GM12801 (cell line): Measurements from ENCODE around the gene NPAS3.

ENCODE experiments used
- CTCF ChIP-seq: IDR thresholded peaks from one replicate; pipeline ENCODE4 v1.5.1; 2011; ENCODE audit warnings: control low read depth; ENCODE audit not compliant: insufficient read length; ENCODE audit errors: extremely low read depth

The NPAS3 gene

DNA sequence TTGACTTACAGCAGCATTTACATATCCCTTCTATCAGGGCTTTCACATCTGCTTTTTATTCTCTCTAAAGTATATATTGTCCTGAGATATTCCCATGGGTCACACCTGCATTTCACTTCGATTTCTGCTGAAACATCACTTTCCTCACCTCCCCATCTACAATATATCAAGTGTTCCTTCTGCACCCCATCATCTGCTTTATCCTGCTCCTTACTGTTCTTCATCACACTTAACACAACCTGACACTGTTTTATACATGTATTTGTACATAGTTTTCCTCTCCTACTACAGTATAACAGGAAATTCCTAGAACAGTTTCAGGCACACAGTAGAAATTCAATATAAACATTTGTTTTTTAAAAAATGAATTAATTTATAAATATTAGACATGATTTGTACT is 809.1 kb downstream of the NPAS3 start:
- TF ChIP-seq CTCF: no peak

- no peak for TF ChIP-seq CTCF
Measured at GRCh38 chr14:33754261-33754660, 815.6 kb downstream of the NPAS3 start.

GRCh38 chr14:33755358-33755757 is 816.7 kb downstream of the NPAS3 start:
- TF ChIP-seq CTCF: no peak

- TF ChIP-seq CTCF: no peak
Measured at GRCh38 chr14:33756833-33757232, 818.2 kb downstream of the NPAS3 start.

DNA sequence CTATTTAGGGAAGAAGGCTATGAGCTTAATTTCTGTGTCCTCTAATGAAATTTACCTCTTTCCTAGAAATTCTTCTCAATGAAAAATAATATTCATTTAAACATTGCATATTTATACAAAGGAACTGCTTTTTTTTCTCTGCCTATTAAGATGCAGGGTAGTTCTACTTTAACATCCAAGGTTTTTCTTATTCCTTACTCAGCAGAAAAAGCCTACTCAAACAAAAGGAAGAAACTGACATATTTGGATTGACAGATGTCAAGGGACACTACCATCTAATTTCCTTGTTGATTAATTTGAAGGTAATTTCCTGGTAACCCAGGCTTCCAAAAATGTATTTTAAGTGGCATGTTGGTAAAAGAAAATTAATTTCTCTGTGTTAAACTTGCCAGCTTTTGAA is 819.9 kb downstream of the NPAS3 start:
- no peak for TF ChIP-seq CTCF

DNA sequence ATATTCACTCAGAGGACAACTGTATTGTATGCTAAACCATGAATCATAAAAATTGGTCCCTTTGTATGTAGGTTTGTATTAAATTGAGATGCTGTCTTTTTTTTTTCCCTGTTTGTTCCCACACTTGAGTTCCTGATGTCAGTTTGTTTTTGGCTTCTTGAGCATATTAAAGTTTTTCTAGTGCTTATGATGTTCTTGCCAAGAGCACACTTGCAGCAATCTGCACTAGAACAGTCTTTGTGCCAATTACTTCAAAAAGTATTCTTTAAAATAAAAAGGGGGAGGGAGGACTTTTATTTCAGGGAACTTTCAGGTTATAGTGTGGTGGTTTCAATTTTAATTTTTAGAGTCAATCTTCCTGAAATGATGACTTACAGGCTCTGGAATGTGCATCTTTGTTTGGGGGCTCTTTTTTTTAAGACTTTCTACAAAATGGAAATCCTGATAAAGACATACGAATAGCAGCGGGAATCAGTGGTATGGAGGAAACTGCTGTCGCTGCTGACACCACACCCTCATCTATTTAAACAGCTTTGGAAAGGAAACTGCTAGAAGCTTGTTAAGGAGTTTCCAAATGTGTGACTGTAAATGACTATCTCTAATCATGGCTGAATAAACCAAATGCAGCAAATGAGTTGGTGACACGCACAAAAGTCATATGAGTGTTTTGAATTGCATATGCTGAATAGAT is 823.6 kb downstream of the NPAS3 start:
- TF ChIP-seq CTCF: no peak

DNA sequence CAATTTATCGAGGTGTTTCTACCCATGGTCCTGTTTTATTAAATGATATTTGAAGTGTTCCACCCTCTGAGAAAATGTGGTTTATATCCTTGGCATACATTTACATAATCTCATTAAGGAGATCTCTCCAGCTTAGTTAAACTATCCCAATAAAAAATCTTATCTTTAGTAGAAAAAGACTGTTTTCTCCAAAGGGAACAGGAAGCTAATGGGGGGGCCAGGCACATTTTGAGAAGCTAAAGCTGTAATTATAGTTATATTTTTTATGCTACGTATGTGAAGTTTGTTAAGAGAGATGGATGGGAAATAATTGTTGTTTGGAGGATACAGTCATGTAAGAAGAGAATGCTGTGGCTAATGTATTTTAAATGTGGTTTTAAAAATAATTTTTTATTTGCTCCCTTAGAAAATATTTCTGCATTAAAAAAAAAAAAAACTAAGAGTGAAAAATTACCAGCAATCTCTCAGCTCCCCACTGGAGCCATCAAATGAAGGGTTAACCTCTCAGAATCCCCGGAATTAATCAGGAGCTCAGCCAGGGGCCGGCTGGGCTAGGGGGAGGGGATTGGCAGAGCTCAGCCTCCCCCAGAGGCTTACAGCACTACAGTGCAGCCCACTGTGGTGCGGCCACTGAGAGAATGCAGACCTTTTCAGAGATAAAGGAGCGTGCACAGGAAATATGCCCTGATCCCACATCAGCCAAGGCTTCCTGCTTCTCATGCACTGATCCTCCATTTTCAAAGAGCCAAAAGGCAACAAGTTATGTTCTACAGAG is 826.4 kb downstream of the NPAS3 start:
- no peak for TF ChIP-seq CTCF
